HG02642 (cell line): ENCODE measurements around the gene ANK2.
"Not testable (repeated sequence)": the region's sequence is repeated elsewhere in the genome, so short reads cannot be mapped to it uniquely, and the experiment has no call there.

Experiments
- ATAC-seq: cut with Tn5 transposase; IDR thresholded peaks from one replicate; pipeline ENCODE4 v1.9.1; 2021; ENCODE audit warnings: mild to moderate bottlenecking; ENCODE audit not compliant: unreplicated experiment, poor library complexity

The ANK2 gene

DNA sequence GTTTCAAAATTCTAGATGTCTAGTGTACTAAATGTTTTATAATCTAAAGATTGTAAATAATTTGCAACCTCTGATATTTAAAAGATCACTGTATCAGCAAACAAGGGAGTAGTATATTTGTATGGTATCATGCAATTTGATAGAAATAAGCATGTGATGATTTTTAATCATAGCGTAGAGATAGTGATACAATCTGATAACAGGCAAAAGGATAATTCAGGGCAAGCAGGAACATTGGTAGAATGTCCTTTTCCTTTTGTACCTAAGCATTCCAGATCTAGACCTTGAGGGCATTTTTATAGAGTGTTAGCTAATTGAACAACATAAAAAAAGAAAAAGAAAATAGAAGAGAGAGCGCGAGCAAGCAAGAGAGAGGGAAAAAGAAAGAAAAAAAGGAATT lies 1.4 kb downstream of the ANK2 start:
- no peak for ATAC-seq

DNA sequence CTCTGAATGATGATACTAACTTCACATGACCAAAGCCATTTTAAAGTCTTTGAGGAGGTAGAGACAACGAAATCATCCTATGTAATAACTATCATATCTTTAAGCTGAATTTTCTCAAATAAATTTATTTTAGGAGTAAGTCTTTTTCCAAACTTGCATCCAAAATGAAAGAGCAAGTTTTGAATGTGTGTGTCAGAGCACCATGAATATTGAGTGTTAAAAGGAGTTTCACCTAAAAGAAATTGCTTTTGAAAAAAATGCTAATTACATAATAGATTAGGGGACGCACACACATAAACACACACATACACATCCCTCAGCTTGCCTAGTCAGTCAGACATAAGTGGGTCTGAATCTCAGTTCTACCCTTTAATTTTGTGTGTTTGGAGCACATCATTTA lies 1.9 kb downstream of the ANK2 start:
- no peak for ATAC-seq

DNA sequence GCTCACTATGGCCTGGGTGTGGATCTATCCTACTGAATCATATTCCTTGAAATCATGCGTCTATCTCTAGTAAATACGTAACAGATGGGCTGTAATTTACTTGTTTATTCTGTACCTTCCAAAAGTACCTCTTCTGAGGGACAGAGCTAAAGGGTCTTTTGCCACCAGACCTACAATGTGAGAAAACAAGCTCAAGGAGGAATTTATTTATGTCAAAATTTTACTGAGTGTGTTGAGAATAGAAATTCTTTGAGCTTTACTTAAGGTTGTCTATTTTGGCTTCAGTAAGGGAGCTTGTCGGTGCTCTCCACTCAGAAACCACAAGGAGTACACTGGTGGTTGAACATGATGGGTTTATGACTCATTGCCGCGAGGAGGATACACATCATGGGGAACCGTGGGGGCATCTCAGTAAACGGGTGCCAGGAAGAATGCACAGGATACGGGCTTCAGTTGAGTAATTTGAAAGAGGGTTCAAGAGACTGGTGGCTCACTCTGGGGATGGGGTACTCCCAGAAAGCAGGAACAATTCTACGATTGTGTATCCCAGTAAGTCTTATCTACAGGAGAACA lies 3.0 kb downstream of the ANK2 start:
- ATAC-seq, result peak; percentile 91

DNA sequence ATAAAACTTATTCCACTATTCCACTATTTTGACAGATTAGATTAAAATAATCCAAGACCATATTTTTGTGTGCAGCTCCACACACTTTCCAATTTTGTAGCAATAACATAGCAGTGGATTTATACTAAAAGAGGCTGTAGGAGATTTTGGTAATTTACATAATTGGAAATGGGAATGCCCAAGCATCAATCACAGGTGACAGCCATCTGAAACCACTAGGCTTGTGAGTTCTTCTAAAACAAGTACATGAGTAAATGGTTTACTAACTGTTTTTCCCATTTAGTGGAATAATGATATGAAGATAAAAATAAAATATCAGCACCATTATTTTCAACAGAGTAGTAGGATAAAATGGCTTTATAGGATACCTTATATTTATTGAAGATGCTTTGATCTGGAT lies 4.4 kb downstream of the ANK2 start:
- ATAC-seq, result no peak

DNA sequence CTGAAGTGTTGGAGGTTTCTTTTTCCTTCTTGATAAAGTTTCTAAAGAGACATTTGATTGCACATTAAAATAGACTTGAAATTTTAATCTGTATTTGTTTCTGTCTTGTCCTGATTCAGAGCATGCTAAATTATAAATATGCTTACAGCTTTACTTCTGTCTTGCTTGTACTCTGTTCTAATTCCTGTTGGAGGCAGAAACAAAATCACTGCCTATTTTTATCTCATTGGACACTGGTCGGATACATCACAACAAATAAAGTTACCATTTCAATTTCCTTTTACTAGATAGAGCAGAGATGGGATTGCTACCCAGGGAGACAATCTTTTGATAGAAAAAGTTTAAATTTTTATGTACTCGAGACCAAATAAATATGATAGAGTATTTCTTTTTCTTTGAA lies 6.9 kb downstream of the ANK2 start:
- ATAC-seq, result no peak

DNA sequence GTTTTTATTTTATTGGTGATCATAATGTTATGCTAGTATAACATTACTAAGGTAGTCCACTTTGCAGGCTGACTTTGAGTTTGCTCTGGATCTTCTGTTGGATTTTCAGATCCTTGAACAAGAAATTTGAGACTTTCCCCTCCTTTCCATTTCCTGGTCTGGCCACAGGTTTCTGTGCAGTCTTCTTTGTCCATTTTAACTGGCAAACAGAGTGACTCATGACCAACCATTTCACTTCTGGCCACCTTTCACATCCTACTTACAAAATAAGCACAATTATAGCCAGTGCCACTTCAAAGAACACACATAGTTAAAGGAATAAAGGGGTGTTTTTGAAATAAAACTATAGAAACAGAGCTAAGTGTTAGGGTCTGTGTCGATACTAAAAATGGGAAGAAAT lies 8.4 kb downstream of the ANK2 start:
- ATAC-seq, result no peak

DNA sequence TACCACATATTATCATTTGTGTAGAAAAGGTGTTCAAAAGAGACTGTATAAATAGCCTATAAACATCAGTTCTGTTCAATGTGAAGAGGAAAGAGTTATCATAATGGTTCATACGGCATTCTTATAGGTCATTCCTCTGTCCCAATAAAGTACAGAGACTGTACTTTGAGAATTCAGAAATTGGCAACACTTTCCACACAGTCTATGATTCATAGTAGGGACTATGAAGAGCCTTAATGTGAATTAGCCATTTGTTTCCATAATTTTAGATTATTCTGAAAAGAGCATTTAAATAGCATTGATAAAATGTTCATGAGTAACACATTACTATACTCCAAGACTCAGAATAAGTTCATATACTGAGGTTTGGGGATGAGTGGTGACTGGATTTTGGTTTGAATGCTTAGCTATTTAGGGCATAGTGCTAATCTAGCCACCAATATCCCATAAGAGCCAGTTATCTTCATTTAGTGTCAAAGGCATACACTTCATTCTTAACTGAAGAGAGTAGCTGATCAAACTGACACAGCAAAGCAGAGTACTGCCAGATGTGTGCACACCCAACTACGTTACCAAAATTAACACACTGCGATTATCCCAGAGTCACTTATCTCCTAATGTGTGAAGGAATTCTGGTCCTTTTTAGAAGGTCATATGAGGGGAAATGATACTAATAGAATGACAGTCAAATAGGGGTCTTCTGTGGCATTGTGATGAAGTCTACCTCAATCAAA lies 10.2 kb downstream of the ANK2 start:
- ATAC-seq, result no peak

DNA sequence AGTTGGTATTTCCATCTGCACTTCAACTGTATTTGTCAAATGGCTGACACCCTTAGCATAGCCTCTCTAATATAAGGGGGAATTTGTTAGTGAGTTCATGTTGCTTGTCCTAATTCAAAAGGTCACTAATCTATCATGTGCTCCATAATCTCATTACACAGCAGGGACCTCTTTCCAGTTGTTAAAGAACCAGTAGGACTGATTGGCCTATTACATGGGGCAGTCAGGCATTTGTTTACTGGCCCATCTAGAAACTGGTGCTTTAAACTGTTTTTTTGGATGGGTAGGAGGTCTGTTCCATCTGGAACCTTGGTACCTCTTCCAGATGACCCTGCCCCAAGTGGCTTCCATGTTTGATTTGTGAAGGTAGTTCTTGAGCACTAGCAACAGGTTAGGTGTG lies 11.4 kb downstream of the ANK2 start:
- ATAC-seq, result no peak

DNA sequence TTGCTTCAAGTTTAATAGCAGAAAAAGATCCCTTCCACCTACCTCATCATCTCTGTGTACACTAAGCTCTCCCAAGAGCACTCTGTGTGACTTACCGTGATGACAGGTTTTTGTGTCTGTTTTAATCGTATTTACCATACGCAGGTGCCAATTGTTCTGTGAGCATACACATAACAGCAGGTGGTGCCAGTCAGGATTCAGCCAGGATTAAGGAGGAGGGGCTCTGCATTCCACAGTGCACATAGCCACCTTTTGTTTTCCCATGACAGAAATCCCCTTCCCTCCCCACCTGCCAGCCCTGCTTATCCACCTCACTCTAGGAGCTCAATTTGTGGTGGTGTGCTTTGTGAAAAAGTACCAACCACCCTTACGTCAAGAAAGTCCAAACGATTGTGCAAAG lies 14.8 kb downstream of the ANK2 start:
- no peak for ATAC-seq

DNA sequence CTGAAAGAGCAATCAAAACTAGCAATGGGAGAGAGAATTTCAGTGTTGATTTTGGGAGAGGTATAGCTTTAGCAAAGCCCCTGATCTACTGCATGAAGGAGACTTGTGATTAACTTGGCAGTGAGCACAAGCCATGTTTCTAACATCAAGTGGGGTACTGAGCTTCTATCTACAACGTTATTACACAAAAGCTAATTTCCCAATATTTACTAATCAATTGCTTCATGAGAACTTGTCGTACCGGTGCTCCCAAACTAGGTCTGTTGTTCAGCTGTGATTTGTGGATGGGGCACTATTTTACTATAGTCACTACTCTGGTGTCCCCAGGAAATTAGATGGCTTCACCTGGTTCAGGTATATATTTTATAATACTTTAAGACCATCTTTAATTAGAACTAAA lies 16.2 kb downstream of the ANK2 start:
- no peak for ATAC-seq

DNA sequence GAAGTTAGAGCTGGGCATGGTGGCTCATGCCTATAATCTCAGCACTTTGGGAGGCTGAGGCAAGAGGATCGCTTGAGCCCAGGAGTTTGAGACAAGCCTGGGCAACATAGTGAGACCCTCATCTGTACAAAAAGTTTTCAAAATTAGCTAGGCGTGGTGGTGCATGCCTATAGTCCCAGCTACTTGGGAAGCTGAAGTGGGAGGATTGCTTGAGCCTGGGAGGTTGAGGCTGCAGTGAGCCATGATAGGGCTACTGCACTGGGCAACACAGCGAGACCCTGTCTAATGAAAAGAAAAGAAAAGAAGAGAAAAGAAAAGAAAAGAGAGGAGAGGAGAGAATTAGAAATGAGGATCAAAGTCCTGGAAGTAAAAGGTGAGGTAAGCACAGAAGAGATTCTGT lies 19.3 kb downstream of the ANK2 start:
- not testable (repeated sequence) for ATAC-seq

DNA sequence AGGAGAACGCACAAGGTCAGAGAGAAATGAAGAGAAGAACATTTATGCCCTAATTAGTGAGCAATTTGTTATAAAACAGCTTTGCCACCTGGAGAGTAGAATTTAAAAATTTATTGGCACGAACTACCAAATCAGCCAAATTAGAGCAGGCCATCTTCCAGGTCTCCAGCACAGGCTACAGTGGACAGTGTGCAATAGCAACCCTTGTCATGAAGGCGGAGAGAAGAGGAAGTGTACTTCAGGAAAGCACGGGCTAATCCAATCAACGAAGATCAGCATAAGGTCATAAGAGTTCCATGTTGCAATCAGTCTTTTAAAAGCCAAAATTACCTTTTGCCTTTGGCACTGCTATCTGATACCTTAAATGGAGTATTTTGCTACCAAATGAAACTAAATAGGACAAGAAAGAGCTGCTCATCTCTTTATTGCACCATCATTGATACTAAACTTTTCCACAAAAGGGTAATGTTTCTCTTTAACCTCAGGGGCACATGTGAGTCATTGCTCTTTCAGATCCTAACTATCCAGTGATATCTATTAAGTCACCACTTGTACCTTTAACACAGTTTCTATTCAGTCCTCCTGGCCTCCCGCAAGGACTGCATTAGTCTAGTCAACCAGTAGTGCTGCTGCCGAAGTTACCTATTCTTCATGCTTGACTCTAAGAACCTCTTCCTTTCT lies 19.9 kb downstream of the ANK2 start:
- ATAC-seq, result no peak

DNA sequence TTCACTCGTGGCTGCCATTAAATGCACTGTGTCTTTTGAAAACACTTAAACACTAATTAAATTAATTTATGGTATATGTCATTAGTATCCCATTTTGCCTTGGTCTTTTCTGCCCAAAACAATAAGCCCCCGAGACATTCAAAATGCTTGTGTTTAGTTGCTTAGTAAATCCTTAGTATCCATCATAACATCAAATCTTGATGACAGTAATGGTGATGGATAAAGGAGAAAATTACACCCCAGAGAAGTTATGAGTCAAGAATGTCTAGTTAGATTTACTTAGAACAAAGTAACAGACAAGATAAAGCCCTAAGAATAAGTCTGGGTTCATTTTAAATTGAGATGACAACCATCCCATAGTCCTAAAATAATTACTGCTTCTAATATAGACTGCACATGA lies 21.3 kb downstream of the ANK2 start:
- no peak for ATAC-seq

DNA sequence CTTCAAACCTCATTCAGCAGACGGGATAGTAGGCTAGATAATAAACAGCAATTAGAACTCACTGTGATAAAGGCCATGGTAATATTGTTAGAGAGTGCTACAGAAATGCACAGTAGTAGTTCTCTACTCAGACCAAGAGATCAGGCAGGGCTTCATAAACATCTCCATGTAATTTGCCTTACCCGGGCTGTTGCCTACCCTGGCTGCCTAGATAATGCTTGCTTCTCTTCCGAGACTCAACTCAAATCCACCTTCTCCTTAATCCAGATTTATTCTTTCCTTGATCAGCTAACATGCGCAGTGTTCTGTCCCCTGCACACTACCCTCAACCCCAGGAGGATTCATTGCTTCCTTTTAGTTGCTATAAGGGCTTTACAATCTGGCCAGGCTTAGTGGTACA lies 21.8 kb downstream of the ANK2 start:
- no peak for ATAC-seq

DNA sequence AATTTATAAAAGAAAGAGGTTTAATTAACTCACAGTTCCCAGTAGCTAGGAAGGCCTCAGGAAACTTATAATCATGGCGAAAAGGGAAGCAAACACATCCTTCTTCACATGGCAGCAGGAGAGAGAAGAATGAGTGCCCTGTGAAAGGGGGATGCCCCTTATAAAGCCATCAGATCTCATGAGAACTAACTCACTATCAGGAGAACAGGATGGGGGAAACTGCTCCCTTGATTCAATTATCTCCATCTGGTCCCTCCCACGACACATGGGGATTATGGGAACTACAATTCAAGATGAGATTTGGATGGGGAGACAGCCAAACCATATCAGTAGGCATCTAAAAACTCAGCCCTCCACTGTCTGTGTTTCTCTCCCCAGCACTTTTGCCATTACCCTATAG lies 22.4 kb downstream of the ANK2 start:
- ATAC-seq, result no peak

DNA sequence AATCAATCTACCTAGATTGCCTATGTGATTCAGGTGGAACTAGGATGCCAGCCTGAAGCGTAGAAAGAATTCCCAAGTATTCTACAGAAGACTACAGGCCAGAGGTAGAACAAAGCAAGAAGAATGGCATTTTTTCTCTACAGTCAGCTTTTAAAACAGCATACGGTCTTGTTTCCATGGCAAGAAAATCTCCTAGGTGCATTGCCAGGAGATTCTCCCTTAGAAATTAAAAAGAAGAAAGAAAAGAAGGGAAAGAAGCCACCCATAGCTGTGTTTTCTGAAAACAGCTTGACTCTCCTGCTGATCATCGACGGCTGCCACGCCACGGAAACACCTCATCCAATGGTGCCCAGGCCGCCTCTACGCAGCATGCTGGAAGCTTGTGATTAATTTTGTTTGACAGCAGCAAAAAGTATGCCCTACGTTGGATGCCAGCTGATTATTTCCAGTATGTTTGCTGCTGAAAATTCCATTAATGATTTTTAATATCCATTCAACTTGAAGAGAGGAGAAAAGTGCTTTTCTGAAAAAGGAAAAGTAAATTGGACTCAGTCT lies 24.1 kb downstream of the ANK2 start:
- no peak for ATAC-seq

DNA sequence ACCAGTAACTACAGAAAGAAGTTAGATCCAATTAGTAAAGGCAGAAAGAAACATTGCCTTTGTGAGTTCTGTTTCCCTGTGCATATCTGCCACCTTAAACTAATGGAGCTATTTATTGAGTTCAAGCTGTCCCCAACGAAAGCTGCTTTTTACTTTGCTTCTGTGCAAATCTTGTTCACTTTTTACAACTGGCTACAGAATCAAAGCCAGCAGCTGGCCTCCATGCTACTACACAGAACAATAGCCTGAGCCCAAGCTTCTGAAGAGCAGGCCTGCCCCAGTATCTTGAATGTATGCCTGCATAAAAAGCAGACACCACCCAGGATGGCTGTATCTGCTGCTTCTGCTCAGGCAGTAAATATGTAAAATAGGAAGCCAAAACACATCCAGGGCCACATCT lies 28.1 kb downstream of the ANK2 start:
- no peak for ATAC-seq

DNA sequence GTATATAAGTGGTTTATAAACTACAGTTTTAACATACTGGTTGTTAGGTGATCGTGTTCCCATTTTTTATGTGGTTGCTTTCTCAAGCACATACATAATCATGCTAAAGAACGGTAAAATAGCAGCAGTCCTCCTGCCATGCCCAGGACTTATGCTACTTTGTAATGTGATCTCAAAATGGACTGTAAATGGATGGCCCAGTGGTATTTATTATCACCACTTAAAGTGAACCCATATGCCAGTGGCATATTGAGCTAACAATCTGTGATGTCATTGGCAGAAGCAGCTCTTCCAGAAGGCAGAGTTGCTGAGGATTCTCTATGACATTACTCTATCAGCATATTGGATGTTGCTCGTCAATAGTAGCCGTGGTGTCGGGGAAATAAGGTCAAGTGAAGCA lies 28.6 kb downstream of the ANK2 start:
- ATAC-seq, result no peak

DNA sequence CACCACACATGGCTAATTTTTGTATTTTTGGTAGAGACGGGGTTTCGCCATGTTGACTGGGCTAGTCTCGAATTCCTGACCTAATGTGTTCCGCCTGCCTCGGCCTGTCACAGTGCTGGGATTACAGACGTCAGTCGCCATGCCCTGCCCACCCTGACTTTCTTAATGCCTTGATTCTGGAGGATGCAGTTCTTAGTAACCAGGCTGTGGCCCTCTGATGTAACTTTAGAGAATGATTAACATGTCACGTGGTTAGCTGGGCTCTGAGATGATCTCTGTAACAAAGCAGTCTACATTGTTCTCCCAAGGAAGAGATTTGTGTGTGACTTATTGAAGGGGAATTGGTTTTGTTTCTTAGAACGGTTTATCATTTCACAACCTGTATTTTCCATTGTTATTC lies 30.6 kb downstream of the ANK2 start:
- ATAC-seq, result no peak

DNA sequence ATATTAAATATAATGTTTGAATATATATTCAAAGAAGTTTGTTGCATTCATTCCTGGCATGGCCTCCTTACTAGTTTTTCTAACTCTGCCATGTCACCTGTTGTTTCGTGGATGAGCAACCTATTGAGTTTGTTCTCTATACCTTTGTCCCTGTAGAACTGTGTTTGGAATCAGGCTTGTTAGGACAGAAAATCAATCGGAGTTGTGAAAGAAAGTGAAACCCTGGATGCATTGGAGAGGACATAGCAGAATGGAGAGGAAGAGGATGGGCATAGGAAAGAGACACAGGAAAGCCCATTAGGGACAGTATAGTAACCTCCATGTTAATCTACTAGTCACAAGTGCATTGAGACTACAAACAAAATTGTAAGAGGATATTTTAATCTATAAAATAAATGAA lies 31.2 kb downstream of the ANK2 start:
- ATAC-seq, result no peak

DNA sequence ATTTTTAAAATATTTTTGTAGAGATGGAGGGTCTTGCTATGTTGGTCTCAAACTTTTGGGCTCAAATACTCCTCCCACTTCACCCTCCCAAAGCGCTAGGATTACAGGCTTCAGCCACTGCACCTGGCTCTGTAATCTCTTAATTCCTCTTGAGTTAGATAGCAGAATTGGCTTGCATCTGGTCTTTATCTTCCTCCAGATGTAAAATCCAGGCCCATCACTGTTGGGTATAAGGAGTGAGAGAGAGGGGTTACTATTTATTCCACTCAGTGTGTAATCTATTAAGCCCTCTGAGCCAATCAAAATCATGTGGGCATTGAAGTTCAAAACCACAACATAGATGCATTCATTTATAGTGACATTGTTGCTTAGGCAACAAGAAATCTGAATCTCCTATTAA lies 33.9 kb downstream of the ANK2 start:
- no peak for ATAC-seq
